Muscle of leg (tissue), 11 donors: ENCODE measurements around the gene SLFN13. TPM values are rescaled to one million over a fixed set of nuclear protein-coding genes. Genes with fewer than 3 reads are reported as not detected.
"Not testable (repeated sequence)": the region's sequence is repeated elsewhere in the genome, so short reads cannot be mapped to it uniquely, and the experiment has no call there.

ENCODE experiments used
- DNase-seq: peaks from one replicate; pipeline ENCODE4 v3.0.0; 2013
- H3K27ac ChIP-seq: one replicate; pipeline ENCODE4 v1.5.1; 2013; ENCODE audit warnings: mild to moderate bottlenecking, low read length, control low read depth
- H3K27me3 ChIP-seq: one replicate; pipeline ENCODE4 v1.6.1; 2013; ENCODE audit warnings: low read length; ENCODE audit not compliant: control insufficient read depth, insufficient read depth
- H3K36me3 ChIP-seq: one replicate; pipeline ENCODE4 v1.6.1; 2013; ENCODE audit warnings: low read length; ENCODE audit not compliant: control insufficient read depth, insufficient read depth
- H3K4me1 ChIP-seq: one replicate; pipeline ENCODE4 v1.6.1; 2013; ENCODE audit warnings: low read length; ENCODE audit not compliant: control insufficient read depth, insufficient read depth
- H3K4me3 ChIP-seq: one replicate; pipeline ENCODE4 v1.5.1; 2013; ENCODE audit warnings: low read length, control low read depth
- H3K9me3 ChIP-seq: replicated peaks from 2 replicates; pipeline ENCODE4 v1.6.1; 2013; ENCODE audit warnings: low read depth, low read length; ENCODE audit not compliant: control insufficient read depth
- WGBS: methylation state at CpG from one replicate; pipeline ENCODE4 v1.1.5; 2013; ENCODE audit warnings: missing lambda C conversion rate; ENCODE audit not compliant: insufficient coverage; 5-methylcytosine and 5-hydroxymethylcytosine counted together
- polyA plus RNA-seq, 8 donors: library from polyadenylated mRNA; unstranded; fragments of 120-200 nt; gene quantifications; one replicate each; pipeline versions ENCODE4 v1.2.1 to v1.2.3, GENCODE V29; 2013; ENCODE audit warnings: inconsistent platforms in 1 of 8, low replicate concordance in 1 of 8; ENCODE audit not compliant: insufficient read length in 8 of 8, insufficient read depth in 1 of 8
- total RNA-seq: library from RNA; stranded (reverse); fragments of 120-200 nt; gene quantifications from one replicate; pipeline ENCODE4 v1.2.4, GENCODE V29; 2013

The SLFN13 gene
- total and polyA plus RNA-seq, 9 donors: 1.8 to 9.4 (median 2.7) TPM

- Histone ChIP-seq H3K27me3 (no peaks in the 10 kb centered on the region), H3K9me3 (no peaks in the 10 kb centered on the region), H3K27ac (no peak overlapping the region), H3K4me3 (no peak overlapping the region), H3K4me1 (no peaks in the 10 kb centered on the region), H3K36me3 (peaks cover 22% of the 10 kb centered on the region)
- DNase-seq: no peak
- WGBS: no CpG with 5 or more reads among the region's 1 CpG
Observed at GRCh38 chr17:35406568-35406967, 42.0 kb downstream of the SLFN13 start.

GRCh38 chr17:35404360-35404759 lies 44.2 kb downstream of the SLFN13 start:
- Histone ChIP-seq H3K4me1 (no peaks in the 10 kb centered on the region), H3K36me3 (peaks cover 12% of the 10 kb centered on the region), H3K9me3 (no peaks in the 10 kb centered on the region), H3K27me3 (no peaks in the 10 kb centered on the region), H3K27ac (no peak overlapping the region), H3K4me3 (no peak overlapping the region)
- no peak for DNase-seq
- no CpG with 5 or more reads among the region's 1 CpG for WGBS

GRCh38 chr17:35393783-35394182 lies 54.8 kb downstream of the SLFN13 start:
- not testable (repeated sequence) for H3K27me3 ChIP-seq, H3K4me1 ChIP-seq, H3K4me3 ChIP-seq, H3K27ac ChIP-seq, H3K36me3 ChIP-seq, H3K9me3 ChIP-seq, DNase-seq
- 85% methylated on average over 13 of the region's 13 CpGs for WGBS

- Histone ChIP-seq H3K9me3 (no peaks in the 10 kb centered on the region), H3K36me3 (no peaks in the 10 kb centered on the region), H3K27me3 (no peaks in the 10 kb centered on the region), H3K4me1 (no peaks in the 10 kb centered on the region), H3K27ac (no peak overlapping the region), H3K4me3 (no peak overlapping the region)
- 100% methylated on average over 1 of the region's 2 CpGs for WGBS
- peak; percentile 16 for DNase-seq
Observed at GRCh38 chr17:35390663-35391062, 57.9 kb downstream of the SLFN13 start.

- no peaks in the 10 kb centered on the region for H3K27me3 ChIP-seq
- WGBS: 80% methylated on average over 1 of the region's 2 CpGs
- no peaks in the 10 kb centered on the region for H3K9me3 ChIP-seq
- no peak for DNase-seq
- H3K4me3 ChIP-seq: no peak overlapping the region
- no peaks in the 10 kb centered on the region for H3K4me1 ChIP-seq
- no peak overlapping the region for H3K27ac ChIP-seq
- no peaks in the 10 kb centered on the region for H3K36me3 ChIP-seq
Observed at GRCh38 chr17:35390156-35390555, 58.4 kb downstream of the SLFN13 start.

GRCh38 chr17:35387496-35387895 lies 61.1 kb downstream of the SLFN13 start:
- Histone ChIP-seq H3K9me3 (no peaks in the 10 kb centered on the region), H3K36me3 (no peaks in the 10 kb centered on the region), H3K27ac (no peak overlapping the region), H3K4me3 (no peak overlapping the region), H3K4me1 (no peaks in the 10 kb centered on the region), H3K27me3 (no peaks in the 10 kb centered on the region)
- DNase-seq: no peak

Other genes with a start within 250 kb of the SLFN13 start
- gene SLFN5, start 205.7 kb downstream of the SLFN13 start, total RNA-seq: 8.9 TPM
- gene SLFN5, start 205.7 kb downstream of the SLFN13 start, polyA plus RNA-seq: 1 to 10 TPM; 2.6 to 6.0 (median 4.9) TPM
- gene SLFN11, start 75.1 kb downstream of the SLFN13 start, total RNA-seq: 13.6 TPM
- gene SLFN11, start 75.1 kb downstream of the SLFN13 start, polyA plus RNA-seq: 10 to 100 TPM in 2 of 8 donors, 1 to 10 TPM in 6; 6.8 to 19.8 (median 8.0) TPM
- 11.5 TPM for gene SLFN12, start 16.3 kb downstream of the SLFN13 start, total RNA-seq
- gene SLFN12, start 16.3 kb downstream of the SLFN13 start, polyA plus RNA-seq: 10 to 100 TPM in 1 of 8 donors, 1 to 10 TPM in 7; 4.2 to 10.5 (median 6.9) TPM
- gene SLFN12L, start 88.9 kb upstream of the SLFN13 start, total RNA-seq: 0.13 TPM
- gene SLFN12L, start 88.9 kb upstream of the SLFN13 start, polyA plus RNA-seq: under 1 TPM; 0.06 to 0.57 (median 0.11) TPM
- gene SLFN14, start 112.1 kb upstream of the SLFN13 start, total RNA-seq: 0.22 TPM
- under 1 TPM; 0.07 to 0.32 (median 0.18) TPM for gene SLFN14, start 112.1 kb upstream of the SLFN13 start, polyA plus RNA-seq
- gene PEX12, start 129.8 kb upstream of the SLFN13 start, total RNA-seq: 8.2 TPM
- 1 to 10 TPM; 6.1 to 9.1 (median 7.3) TPM for gene PEX12, start 129.8 kb upstream of the SLFN13 start, polyA plus RNA-seq
- gene AP2B1, start 138.6 kb upstream of the SLFN13 start, total RNA-seq: 45.4 TPM
- gene AP2B1, start 138.6 kb upstream of the SLFN13 start, polyA plus RNA-seq: 10 to 100 TPM; 65.0 to 92.9 (median 75.9) TPM